Panc1 (cell line): ENCODE measurements around the gene NT5C. TPM values are rescaled to one million over a fixed set of nuclear protein-coding genes. Genes with fewer than 3 reads are reported as not detected.
A peak's percentile ranks its signal among the peaks of the same experiment; 100 is the strongest.
"Not testable (repeated sequence)": the region's sequence is repeated elsewhere in the genome, so short reads cannot be mapped to it uniquely, and the experiment has no call there.

Experiments used
- ATAC-seq: fragments of 200-7000 bp; cut with Tn5 transposase; 2 replicates; pipeline ENCODE4 v1.9.1; 2020; ENCODE audit warnings: mild to moderate bottlenecking, moderate library complexity
- BruUV-seq: library from RNA; stranded (reverse); fragments of 400-500 nt; replicated peaks from 2 replicates; lab custom pipeline; 2021; lab: Mats Ljungman, UMichigan
- CTCF ChIA-PET: fragments of 300-600 bp; sonication (Branson Sonifier 250); formaldehyde crosslinking; loops from one replicate; lab custom pipeline; 2022; ENCODE audit warnings: antibody characterized with exemption; lab: Charles Lee
- POLR2A ChIA-PET: fragments of 300-600 bp; sonication (Branson Sonifier 250); formaldehyde crosslinking; loops from one replicate; lab custom pipeline; 2022; ENCODE audit warnings: antibody characterized with exemption; lab: Charles Lee
- DNase-seq: peaks from one replicate; pipeline ENCODE4 v3.0.0-alpha.2; 2010; ENCODE audit warnings: low read depth, low spot score
- H3K27ac ChIP-seq: 2 replicates; pipeline ENCODE4 v1.5.1; 2011; ENCODE audit warnings: mild to moderate bottlenecking, low read length, inconsistent platforms
- H3K27me3 ChIP-seq: fragments of 200-500 bp; sonication (Bioruptor generic); 2 replicates; pipeline ENCODE4 v1.6.0; 2014; ENCODE audit warnings: low read length, inconsistent platforms; ENCODE audit not compliant: control insufficient read depth, insufficient read depth
- H3K36me3 ChIP-seq: fragments of 200-500 bp; sonication (Bioruptor generic); 2 replicates; pipeline ENCODE4 v1.5.1; 2014; ENCODE audit warnings: inconsistent platforms, mild to moderate bottlenecking, low read length, moderate library complexity; ENCODE audit not compliant: control insufficient read depth, insufficient read depth
- H3K4me1 ChIP-seq: 2 replicates; pipeline ENCODE4 v1.5.1; 2011; ENCODE audit warnings: inconsistent platforms, mild to moderate bottlenecking, low read length, moderate library complexity; ENCODE audit not compliant: control insufficient read depth, insufficient read depth
- H3K4me3 ChIP-seq, 2 experiments: 2 replicates each; pipeline ENCODE4 v1.5.1; 2011 to 2012; ENCODE audit warnings: low read depth in 2 of 2, low read length in 2 of 2, mild to moderate bottlenecking in 2 of 2, inconsistent platforms in 1 of 2, moderate library complexity in 1 of 2
- H3K9me3 ChIP-seq: fragments of 200-500 bp; sonication (Bioruptor generic); 2 replicates; pipeline ENCODE4 v1.5.1; 2014; ENCODE audit warnings: low read depth, mild to moderate bottlenecking, inconsistent platforms, low read length, moderate library complexity; ENCODE audit not compliant: control insufficient read depth, insufficient read depth
- POLR2AphosphoS5 ChIP-seq: IDR thresholded peaks from 2 replicates; pipeline ENCODE4 v1.6.1; 2012; ENCODE audit warnings: mild to moderate bottlenecking, low read depth, low read length, moderate library complexity
- SIN3A ChIP-seq: IDR thresholded peaks from 2 replicates; pipeline ENCODE4 v1.6.1; 2012; ENCODE audit warnings: low read depth, mild to moderate bottlenecking, low read length, moderate library complexity, borderline replicate concordance; ENCODE audit not compliant: insufficient read depth
- in situ Hi-C: cut with HindIII; loops from 2 replicates; pipeline ENCODE4 v1.10.0; 2016; ENCODE audit warnings: low sequenced_read_pairs, low pct_unique_long_range_greater_than_20kb
- intact Hi-C: fragments of 100-400 bp; cut with micrococcal nuclease; formaldehyde crosslinking; loops from one replicate; pipeline ENCODE4 v1.10.0; 2022; ENCODE audit not compliant: unreplicated experiment
- total RNA-seq: library from RNA; stranded (reverse); gene quantifications from one replicate; pipeline ENCODE4 v1.2.1, GENCODE V29; 2021; ENCODE audit not compliant: unreplicated experiment
- TF ChIP-seq, protein P1 (sequence below), 2 experiments: IDR thresholded peaks; 2 replicates each; pipeline ENCODE4 v1.6.1; 2011 to 2012; ENCODE audit warnings: low read depth in 2 of 2, control low read depth in 1 of 2, low read length in 1 of 2, mild to moderate bottlenecking in 1 of 2, moderate library complexity in 1 of 2; ENCODE audit not compliant: insufficient read depth in 1 of 2

NT5C gene
- total RNA-seq, 1 experiment from 2014 or later = 63.4 TPM

DNA sequence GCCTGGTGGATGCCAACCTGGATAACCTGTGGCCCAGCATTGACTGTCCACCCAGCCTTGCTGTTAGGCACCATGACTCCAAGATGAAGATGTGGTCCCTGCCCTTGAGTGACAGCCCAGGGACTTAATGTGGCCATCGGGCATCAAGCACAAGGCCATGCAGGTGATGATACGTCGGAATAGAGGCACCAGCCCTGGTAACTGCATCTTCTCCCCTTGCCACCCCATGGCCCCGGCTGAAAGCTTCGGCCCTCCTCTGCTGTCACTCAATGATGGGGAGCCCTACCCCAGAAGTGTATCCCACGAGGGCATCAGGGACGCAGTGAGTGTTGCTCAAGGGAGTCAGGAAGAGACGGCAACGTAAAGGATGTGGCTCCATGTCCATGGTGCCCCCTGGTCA lies 2.0 kb downstream of the NT5C start:
- no TSS peak for BruUV-seq
- Histone ChIP-seq H3K9me3 (no peaks in the 10 kb centered on the region), H3K27me3 (no peaks in the 10 kb centered on the region), H3K36me3 (peaks cover 3% of the 10 kb centered on the region; the same call in 1 of the 2 replicates), H3K4me1 (peaks cover 33% of the 10 kb centered on the region), H3K4me3 (no peak overlapping the region; a peak in 1 of 4 replicates), H3K27ac (peak overlapping the region; percentile 93)
- in situ Hi-C loops = no loop called here
- intact Hi-C loops = no loop called here
- ATAC-seq = no peak
- DNase-seq = no peak
- TF ChIP-seq POLR2AphosphoS5 (peak; percentile 21; the same call in 1 of the 2 replicates), SIN3A (no peak)
- TF ChIP-seq, protein P1, sequence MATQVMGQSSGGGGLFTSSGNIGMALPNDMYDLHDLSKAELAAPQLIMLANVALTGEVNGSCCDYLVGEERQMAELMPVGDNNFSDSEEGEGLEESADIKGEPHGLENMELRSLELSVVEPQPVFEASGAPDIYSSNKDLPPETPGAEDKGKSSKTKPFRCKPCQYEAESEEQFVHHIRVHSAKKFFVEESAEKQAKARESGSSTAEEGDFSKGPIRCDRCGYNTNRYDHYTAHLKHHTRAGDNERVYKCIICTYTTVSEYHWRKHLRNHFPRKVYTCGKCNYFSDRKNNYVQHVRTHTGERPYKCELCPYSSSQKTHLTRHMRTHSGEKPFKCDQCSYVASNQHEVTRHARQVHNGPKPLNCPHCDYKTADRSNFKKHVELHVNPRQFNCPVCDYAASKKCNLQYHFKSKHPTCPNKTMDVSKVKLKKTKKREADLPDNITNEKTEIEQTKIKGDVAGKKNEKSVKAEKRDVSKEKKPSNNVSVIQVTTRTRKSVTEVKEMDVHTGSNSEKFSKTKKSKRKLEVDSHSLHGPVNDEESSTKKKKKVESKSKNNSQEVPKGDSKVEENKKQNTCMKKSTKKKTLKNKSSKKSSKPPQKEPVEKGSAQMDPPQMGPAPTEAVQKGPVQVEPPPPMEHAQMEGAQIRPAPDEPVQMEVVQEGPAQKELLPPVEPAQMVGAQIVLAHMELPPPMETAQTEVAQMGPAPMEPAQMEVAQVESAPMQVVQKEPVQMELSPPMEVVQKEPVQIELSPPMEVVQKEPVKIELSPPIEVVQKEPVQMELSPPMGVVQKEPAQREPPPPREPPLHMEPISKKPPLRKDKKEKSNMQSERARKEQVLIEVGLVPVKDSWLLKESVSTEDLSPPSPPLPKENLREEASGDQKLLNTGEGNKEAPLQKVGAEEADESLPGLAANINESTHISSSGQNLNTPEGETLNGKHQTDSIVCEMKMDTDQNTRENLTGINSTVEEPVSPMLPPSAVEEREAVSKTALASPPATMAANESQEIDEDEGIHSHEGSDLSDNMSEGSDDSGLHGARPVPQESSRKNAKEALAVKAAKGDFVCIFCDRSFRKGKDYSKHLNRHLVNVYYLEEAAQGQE (IDR thresholded peaks at IDR 0.05; ENCODE audit: insufficient read depth in 1 of 2, low read depth in 2 of 2, low read length in 1 of 2) = no peak
- ChIA-PET POLR2A (interaction anchor here (0.6 kb wide), 1 partner anchor 66 kb away, joined by 8 read pairs; no protein-coding TSS in a partner anchor), CTCF (interaction anchor here (0.6 to 2.8 kb wide), 2 partner anchors 15 to 67 kb away, joined by 6 to 12 read pairs; no protein-coding TSS in a partner anchor)

DNA sequence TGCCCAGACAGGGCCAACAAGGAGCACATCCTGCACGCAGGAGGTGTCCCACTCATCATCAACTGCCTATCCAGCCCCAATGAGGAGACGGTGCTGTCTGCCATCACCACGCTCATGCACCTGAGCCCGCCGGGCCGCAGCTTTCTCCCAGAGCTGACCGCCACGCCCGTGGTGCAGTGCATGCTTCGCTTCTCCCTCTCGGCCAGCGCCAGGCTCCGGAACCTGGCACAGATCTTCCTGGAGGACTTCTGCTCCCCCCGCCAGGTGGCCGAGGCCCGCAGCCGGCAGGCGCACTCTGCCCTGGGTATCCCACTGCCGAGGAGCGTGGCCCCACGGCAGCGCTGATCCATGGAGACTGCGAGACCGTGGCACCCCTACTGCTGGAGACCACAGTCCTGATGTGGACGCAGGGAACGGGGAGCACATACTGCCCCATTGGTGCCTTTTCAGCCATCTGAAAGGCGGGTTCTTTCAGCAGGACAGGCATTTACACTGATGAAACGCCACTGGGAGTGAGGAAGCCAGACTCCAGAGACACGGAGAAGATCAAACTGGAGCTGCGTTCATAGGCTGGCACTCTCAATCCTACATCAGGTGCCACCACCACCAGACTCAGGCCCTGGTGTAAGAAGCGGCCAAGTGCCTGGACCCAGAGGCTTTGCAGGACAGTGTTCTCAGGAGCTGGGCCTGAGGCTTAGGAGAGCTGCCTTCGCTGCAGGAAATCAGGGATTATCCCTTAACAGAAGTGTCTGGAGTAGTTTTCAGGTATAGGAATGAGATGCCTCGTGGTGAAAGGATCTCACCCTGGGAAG lies 2.6 kb downstream of the NT5C start:
- no peaks in the 10 kb centered on the region for H3K27me3 ChIP-seq
- intact Hi-C loops (no loop called here), in situ Hi-C loops (no loop called here)
- TF ChIP-seq, protein P1 (IDR thresholded peaks at IDR 0.05; ENCODE audit: insufficient read depth in 1 of 2, low read depth in 2 of 2, low read length in 1 of 2) = no peak
- TF ChIP-seq POLR2AphosphoS5 (peak; percentile 0), SIN3A (no peak)
- CTCF ChIA-PET = interaction anchor here (0.6 to 1.0 kb wide), 2 partner anchors 15 to 68 kb away, joined by 4 to 6 read pairs; no protein-coding TSS in a partner anchor
- H3K4me1 ChIP-seq = peaks cover 40% of the 10 kb centered on the region
- no TSS peak for BruUV-seq
- DNase-seq (no peak), ATAC-seq (no peak)
- H3K36me3 ChIP-seq = peaks cover 3% of the 10 kb centered on the region; the same call in 1 of the 2 replicates
- no peaks in the 10 kb centered on the region for H3K9me3 ChIP-seq
- H3K4me3 ChIP-seq = no peak overlapping the region
- POLR2A ChIA-PET = no interaction called here
- peak overlapping the region; percentile 29; the same call in 1 of the 2 replicates for H3K27ac ChIP-seq

DNA sequence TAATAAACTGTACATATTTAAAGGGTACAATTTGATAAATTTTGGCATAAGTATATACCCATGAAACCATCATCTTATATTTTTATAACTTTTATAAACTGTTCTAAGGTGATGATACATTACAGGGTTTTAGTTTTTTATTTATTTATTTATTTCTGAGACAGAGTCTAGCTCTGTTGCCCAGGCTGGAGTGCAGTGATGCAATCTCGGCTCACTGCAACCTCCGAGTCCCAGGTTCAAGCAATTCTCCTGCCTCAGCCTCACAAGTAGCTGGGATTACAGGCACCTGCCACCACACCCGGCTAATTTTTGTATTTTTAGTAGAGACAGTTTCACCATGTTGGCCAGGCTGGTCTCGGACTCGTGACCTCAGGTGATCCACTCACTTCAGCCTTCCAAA lies 3.6 kb downstream of the NT5C start:
- in situ Hi-C loops, H3K9me3 ChIP-seq, H3K27ac ChIP-seq, BruUV-seq, H3K27me3 ChIP-seq, POLR2A ChIA-PET, DNase-seq, H3K4me3 ChIP-seq, ATAC-seq, intact Hi-C loops, H3K36me3 ChIP-seq: not testable (repeated sequence)
- H3K4me1 ChIP-seq = peaks cover 40% of the 10 kb centered on the region
- CTCF ChIA-PET = interaction anchor here (1.0 kb wide), 1 partner anchor 14 kb away, joined by 4 read pairs; no protein-coding TSS in a partner anchor
